HEK293 (cell line): Measurements from ENCODE around the gene RAP2B.

Experiments used
- CTCF ChIA-PET: fragments of 350-600 bp; formaldehyde crosslinking; extraction: SDS; loops from one replicate; lab custom pipeline; 2021; ENCODE audit warnings: antibody characterized with exemption; lab: Yijun Ruan, JAX
- POLR2A ChIA-PET: fragments of 300-600 bp; formaldehyde crosslinking; extraction: SDS; loops from one replicate; lab custom pipeline; 2020; ENCODE audit warnings: antibody characterized with exemption, inconsistent platforms; lab: Yijun Ruan, JAX
- H3K27ac ChIP-seq: fragments of 200-500 bp; sonication (Bioruptor generic); 2 replicates; pipeline ENCODE4 v1.5.1; 2014; ENCODE audit warnings: low read depth, low read length, control low read depth, inconsistent platforms; ENCODE audit errors: extremely low read depth
- H3K36me3 ChIP-seq, 2 experiments: fragments of 200-500 bp in 1 of 2; sonication (Bioruptor generic) in 1 of 2; 1 replicate in 1 of 2; 2 replicates in 1 of 2; pipeline ENCODE4 v1.5.1; 2014 to 2017; ENCODE audit warnings: inconsistent platforms in 2 of 2, low read length in 2 of 2; ENCODE audit not compliant: control insufficient read depth in 2 of 2, insufficient read depth in 1 of 2
- H3K4me1 ChIP-seq: fragments of 200-500 bp; sonication (Bioruptor generic); 2 replicates; pipeline ENCODE4 v1.5.1; 2014; ENCODE audit warnings: mild to moderate bottlenecking, low read length, inconsistent platforms; ENCODE audit not compliant: control insufficient read depth, insufficient read depth
- H3K4me3 ChIP-seq: 2 replicates; pipeline ENCODE4 v1.5.1; 2011; ENCODE audit warnings: low read depth, mild to moderate bottlenecking, control low read depth, low read length, moderate library complexity
- H3K9me3 ChIP-seq: fragments of 200-500 bp; sonication (Bioruptor generic); 2 replicates; pipeline ENCODE4 v1.5.1; 2014; ENCODE audit warnings: low read depth, low read length, inconsistent platforms; ENCODE audit not compliant: control insufficient read depth, insufficient read depth
- EGR2 ChIP-seq: fragments of 450-650 bp; formaldehyde crosslinking; IDR thresholded peaks from 2 replicates; pipeline ENCODE4 v1.5.1; 2016; ENCODE audit warnings: low read depth, missing biosample characterization, missing genetic modification characterization
- KLF10 ChIP-seq: fragments of 450-650 bp; IDR thresholded peaks from 2 replicates; pipeline ENCODE4 v1.5.1; 2018; ENCODE audit warnings: missing biosample characterization, mild to moderate bottlenecking, missing genetic modification characterization
- MYNN ChIP-seq: fragments of 450-650 bp; formaldehyde crosslinking; IDR thresholded peaks from 2 replicates; pipeline ENCODE4 v1.5.1; 2016; ENCODE audit warnings: missing biosample characterization, missing genetic modification characterization, borderline replicate concordance
- PRDM1 ChIP-seq: fragments of 450-650 bp; formaldehyde crosslinking; IDR thresholded peaks from 2 replicates; pipeline ENCODE4; 2016; ENCODE audit warnings: missing biosample characterization, missing genetic modification characterization
- RBAK ChIP-seq: fragments of 450-650 bp; formaldehyde crosslinking; IDR thresholded peaks from 2 replicates; pipeline ENCODE4 v1.5.1; 2016; ENCODE audit warnings: missing biosample characterization, missing genetic modification characterization
- ZEB2 ChIP-seq: fragments of 450-650 bp; formaldehyde crosslinking; IDR thresholded peaks from 2 replicates; pipeline ENCODE4 v1.5.1; 2016; ENCODE audit warnings: missing biosample characterization, missing genetic modification characterization
- ZFHX2 ChIP-seq: fragments of 450-650 bp; formaldehyde crosslinking; conservative IDR thresholded peaks from 2 replicates; pipeline ENCODE4 v1.5.1; 2016; ENCODE audit warnings: missing biosample characterization, missing genetic modification characterization
- ZFP37 ChIP-seq: fragments of 450-650 bp; formaldehyde crosslinking; IDR thresholded peaks from 2 replicates; pipeline ENCODE4 v1.5.1; 2016; ENCODE audit warnings: missing biosample characterization, missing genetic modification characterization
- ZFP41 ChIP-seq: fragments of 450-650 bp; formaldehyde crosslinking; IDR thresholded peaks from 2 replicates; pipeline ENCODE4 v1.5.1; 2016; ENCODE audit warnings: missing biosample characterization, missing genetic modification characterization, borderline replicate concordance
- ZNF121 ChIP-seq: fragments of 450-650 bp; formaldehyde crosslinking; IDR thresholded peaks from 2 replicates; pipeline ENCODE4 v1.5.1; 2016; ENCODE audit warnings: missing biosample characterization, missing genetic modification characterization
- ZNF140 ChIP-seq: fragments of 450-650 bp; formaldehyde crosslinking; IDR thresholded peaks from 2 replicates; pipeline ENCODE4 v1.5.1; 2016; ENCODE audit warnings: missing biosample characterization, missing genetic modification characterization
- ZNF311 ChIP-seq: fragments of 450-650 bp; formaldehyde crosslinking; IDR thresholded peaks from 2 replicates; pipeline ENCODE4 v1.5.1; 2017; ENCODE audit warnings: missing biosample characterization, missing genetic modification characterization, borderline replicate concordance
- ZNF473 ChIP-seq: fragments of 450-650 bp; formaldehyde crosslinking; IDR thresholded peaks from 2 replicates; pipeline ENCODE4 v1.5.1; 2017; ENCODE audit warnings: missing biosample characterization, missing genetic modification characterization
- ZNF513 ChIP-seq: fragments of 450-650 bp; IDR thresholded peaks from 2 replicates; pipeline ENCODE4 v1.5.1; 2018; ENCODE audit warnings: missing biosample characterization, missing genetic modification characterization
- ZNF529 ChIP-seq: fragments of 450-650 bp; formaldehyde crosslinking; IDR thresholded peaks from 2 replicates; pipeline ENCODE4 v1.5.1; 2017; ENCODE audit warnings: missing genetic modification characterization, missing biosample characterization; ENCODE audit not compliant: insufficient replicate concordance
- ZNF549 ChIP-seq: fragments of 450-650 bp; IDR thresholded peaks from 2 replicates; pipeline ENCODE4 v1.5.1; 2018; ENCODE audit warnings: missing biosample characterization, missing genetic modification characterization, mild to moderate bottlenecking, inconsistent platforms, moderate library complexity
- ZNF596 ChIP-seq: fragments of 450-650 bp; IDR thresholded peaks from 2 replicates; pipeline ENCODE4 v1.5.0; 2018; ENCODE audit warnings: missing biosample characterization, mild to moderate bottlenecking, missing genetic modification characterization, moderate library complexity
- ZNF624 ChIP-seq: fragments of 450-650 bp; formaldehyde crosslinking; IDR thresholded peaks from 2 replicates; pipeline ENCODE4 v1.5.1; 2017; ENCODE audit warnings: missing biosample characterization, missing genetic modification characterization
- ZNF626 ChIP-seq: fragments of 450-650 bp; sonication (Bioruptor Pico); formaldehyde crosslinking; IDR thresholded peaks from 2 replicates; pipeline ENCODE4 v1.5.1; 2018; ENCODE audit warnings: missing biosample characterization, missing genetic modification characterization, inconsistent platforms
- ZNF660 ChIP-seq: fragments of 450-650 bp; IDR thresholded peaks from 2 replicates; pipeline ENCODE4 v1.5.1; 2018; ENCODE audit warnings: missing biosample characterization, mild to moderate bottlenecking, missing genetic modification characterization
- TF ChIP-seq, protein P1 (sequence below): fragments of 450-650 bp; formaldehyde crosslinking; IDR thresholded peaks from 2 replicates; pipeline ENCODE4 v1.5.1; 2016; ENCODE audit warnings: missing biosample characterization, missing genetic modification characterization
- TF ChIP-seq, protein P2 (sequence below): fragments of 450-650 bp; formaldehyde crosslinking; IDR thresholded peaks from 2 replicates; pipeline ENCODE4 v1.5.1; 2016; ENCODE audit warnings: missing biosample characterization, missing genetic modification characterization
- TF ChIP-seq, protein P3 (sequence below): fragments of 450-650 bp; formaldehyde crosslinking; IDR thresholded peaks from 2 replicates; pipeline ENCODE4 v1.5.1; 2016; ENCODE audit warnings: missing biosample characterization, missing genetic modification characterization, borderline replicate concordance
- TF ChIP-seq, protein P4 (sequence below): fragments of 450-650 bp; formaldehyde crosslinking; IDR thresholded peaks from 2 replicates; pipeline ENCODE4 v1.5.1; 2016; ENCODE audit warnings: missing biosample characterization, missing genetic modification characterization

The RAP2B gene

GRCh38 chr3:153144779-153145178 is 17.2 kb upstream of the RAP2B start:
- Histone ChIP-seq H3K4me1 (no peaks in the 10 kb centered on the region), H3K36me3 (no peaks in the 10 kb centered on the region), H3K9me3 (no peaks in the 10 kb centered on the region), H3K4me3 (no peak overlapping the region), H3K27ac (no peak overlapping the region)
- TF ChIP-seq ZNF311 (tag by site-specific recombination) (no peak), ZFP37 (tag by site-specific recombination) (no peak), ZFP41 (no peak), ZNF140 (tag by site-specific recombination) (no peak), EGR2 (tag by site-specific recombination) (no peak), ZNF596 (tag by site-specific recombination) (no peak)
- TF ChIP-seq, protein P1, sequence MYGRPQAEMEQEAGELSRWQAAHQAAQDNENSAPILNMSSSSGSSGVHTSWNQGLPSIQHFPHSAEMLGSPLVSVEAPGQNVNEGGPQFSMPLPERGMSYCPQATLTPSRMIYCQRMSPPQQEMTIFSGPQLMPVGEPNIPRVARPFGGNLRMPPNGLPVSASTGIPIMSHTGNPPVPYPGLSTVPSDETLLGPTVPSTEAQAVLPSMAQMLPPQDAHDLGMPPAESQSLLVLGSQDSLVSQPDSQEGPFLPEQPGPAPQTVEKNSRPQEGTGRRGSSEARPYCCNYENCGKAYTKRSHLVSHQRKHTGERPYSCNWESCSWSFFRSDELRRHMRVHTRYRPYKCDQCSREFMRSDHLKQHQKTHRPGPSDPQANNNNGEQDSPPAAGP (tag by site-specific recombination), result no peak
- TF ChIP-seq, protein P2, sequence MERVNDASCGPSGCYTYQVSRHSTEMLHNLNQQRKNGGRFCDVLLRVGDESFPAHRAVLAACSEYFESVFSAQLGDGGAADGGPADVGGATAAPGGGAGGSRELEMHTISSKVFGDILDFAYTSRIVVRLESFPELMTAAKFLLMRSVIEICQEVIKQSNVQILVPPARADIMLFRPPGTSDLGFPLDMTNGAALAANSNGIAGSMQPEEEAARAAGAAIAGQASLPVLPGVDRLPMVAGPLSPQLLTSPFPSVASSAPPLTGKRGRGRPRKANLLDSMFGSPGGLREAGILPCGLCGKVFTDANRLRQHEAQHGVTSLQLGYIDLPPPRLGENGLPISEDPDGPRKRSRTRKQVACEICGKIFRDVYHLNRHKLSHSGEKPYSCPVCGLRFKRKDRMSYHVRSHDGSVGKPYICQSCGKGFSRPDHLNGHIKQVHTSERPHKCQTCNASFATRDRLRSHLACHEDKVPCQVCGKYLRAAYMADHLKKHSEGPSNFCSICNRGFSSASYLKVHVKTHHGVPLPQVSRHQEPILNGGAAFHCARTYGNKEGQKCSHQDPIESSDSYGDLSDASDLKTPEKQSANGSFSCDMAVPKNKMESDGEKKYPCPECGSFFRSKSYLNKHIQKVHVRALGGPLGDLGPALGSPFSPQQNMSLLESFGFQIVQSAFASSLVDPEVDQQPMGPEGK, result no peak
- POLR2A ChIA-PET, result no interaction called here
- CTCF ChIA-PET, result interaction anchor here (1.0 kb wide), 1 partner anchor 83 kb away, joined by 4 read pairs; no protein-coding TSS in a partner anchor

DNA sequence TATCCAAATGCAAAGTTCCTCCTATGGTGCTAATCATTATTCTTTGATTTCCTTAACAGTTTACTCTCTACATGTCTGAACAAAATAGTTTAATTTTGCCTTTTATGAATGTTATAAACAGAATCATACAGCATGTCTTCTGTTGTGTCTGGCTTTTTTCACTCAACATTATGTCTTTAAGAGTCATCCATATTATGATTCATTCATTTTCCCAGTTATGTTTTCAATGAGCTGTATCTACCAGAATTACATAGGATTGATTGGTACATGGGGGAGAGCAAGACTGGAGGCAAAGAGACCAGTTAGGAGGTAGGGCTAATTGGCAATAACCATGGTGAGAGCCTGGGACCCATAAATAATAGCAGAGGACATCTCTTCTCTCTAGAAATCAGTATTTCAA is 16.6 kb upstream of the RAP2B start:
- Histone ChIP-seq H3K27ac (no peak overlapping the region), H3K9me3 (no peaks in the 10 kb centered on the region), H3K4me1 (no peaks in the 10 kb centered on the region), H3K4me3 (no peak overlapping the region), H3K36me3 (no peaks in the 10 kb centered on the region)
- ChIA-PET CTCF (no interaction called here), POLR2A (interaction anchor here (1.5 kb wide), 1 partner anchor 16 kb away, joined by 3 read pairs; no protein-coding TSS in a partner anchor)
- TF ChIP-seq ZNF549 (no peak), ZNF473 (no peak), ZNF626 (no peak), ZNF660 (tag by site-specific recombination) (no peak), PRDM1 (no peak), RBAK (no peak), MYNN (tag by site-specific recombination) (no peak), KLF10 (tag by site-specific recombination) (no peak), ZNF121 (no peak), ZFHX2 (no peak), ZEB2 (no peak), ZNF513 (tag by site-specific recombination) (no peak), ZNF624 (tag by site-specific recombination) (no peak), ZNF529 (tag by site-specific recombination) (no peak)
- TF ChIP-seq, protein P3, sequence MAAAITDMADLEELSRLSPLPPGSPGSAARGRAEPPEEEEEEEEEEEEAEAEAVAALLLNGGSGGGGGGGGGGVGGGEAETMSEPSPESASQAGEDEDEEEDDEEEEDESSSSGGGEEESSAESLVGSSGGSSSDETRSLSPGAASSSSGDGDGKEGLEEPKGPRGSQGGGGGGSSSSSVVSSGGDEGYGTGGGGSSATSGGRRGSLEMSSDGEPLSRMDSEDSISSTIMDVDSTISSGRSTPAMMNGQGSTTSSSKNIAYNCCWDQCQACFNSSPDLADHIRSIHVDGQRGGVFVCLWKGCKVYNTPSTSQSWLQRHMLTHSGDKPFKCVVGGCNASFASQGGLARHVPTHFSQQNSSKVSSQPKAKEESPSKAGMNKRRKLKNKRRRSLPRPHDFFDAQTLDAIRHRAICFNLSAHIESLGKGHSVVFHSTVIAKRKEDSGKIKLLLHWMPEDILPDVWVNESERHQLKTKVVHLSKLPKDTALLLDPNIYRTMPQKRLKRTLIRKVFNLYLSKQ (tag by site-specific recombination), result no peak
- TF ChIP-seq, protein P4, sequence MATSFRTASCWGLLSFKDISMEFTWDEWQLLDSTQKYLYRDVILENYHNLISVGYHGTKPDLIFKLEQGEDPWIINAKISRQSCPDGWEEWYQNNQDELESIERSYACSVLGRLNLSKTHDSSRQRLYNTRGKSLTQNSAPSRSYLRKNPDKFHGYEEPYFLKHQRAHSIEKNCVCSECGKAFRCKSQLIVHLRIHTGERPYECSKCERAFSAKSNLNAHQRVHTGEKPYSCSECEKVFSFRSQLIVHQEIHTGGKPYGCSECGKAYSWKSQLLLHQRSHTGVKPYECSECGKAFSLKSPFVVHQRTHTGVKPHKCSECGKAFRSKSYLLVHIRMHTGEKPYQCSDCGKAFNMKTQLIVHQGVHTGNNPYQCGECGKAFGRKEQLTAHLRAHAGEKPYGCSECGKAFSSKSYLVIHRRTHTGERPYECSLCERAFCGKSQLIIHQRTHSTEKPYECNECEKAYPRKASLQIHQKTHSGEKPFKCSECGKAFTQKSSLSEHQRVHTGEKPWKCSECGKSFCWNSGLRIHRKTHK (tag by site-specific recombination), result no peak
